ENCODE results near the gene SPATA6.
"Not testable (repeated sequence)": the region's sequence is repeated elsewhere in the genome, so short reads cannot be mapped to it uniquely, and the experiment has no call there.

SPATA6 gene

DNA sequence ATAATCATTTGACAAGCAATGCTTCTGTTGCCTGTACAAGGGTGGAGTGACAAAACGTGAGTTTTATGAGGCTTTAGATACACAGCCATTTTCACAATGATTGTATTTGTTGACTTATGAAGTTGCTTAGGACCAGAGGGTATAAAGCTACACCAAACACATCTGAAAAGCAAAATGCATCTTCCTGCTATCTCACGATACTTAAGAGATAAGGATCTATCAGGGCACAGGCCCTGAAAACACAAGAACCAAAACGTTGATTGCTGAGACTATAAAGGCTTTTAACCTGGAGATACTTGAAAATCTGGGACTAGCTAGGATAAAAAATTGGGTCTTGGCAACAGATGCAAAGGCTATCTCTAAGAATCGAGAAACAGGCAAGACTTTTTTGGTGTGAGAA, 133.7 kb downstream of the SPATA6 start:
- DNase-seq: no peak

DNA sequence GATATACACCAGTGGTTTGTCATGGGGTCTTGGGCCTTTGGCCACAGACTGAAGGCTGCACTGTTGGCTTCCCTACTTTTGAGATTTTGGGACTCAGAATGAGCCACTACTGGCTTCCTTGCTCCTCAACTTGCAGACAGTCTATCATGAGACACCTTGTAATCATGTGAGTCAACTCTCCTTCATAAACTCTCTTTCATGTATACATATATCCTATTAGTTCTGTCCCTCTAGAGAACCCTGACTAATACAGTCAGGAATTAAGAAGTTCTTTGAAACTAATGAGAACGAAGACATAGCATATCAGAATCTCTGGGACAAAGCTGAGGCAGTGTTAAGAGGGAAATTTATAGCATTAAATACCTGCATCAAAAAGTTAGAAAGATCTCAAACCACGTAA, 138.7 kb downstream of the SPATA6 start:
- no peak for DNase-seq

DNA sequence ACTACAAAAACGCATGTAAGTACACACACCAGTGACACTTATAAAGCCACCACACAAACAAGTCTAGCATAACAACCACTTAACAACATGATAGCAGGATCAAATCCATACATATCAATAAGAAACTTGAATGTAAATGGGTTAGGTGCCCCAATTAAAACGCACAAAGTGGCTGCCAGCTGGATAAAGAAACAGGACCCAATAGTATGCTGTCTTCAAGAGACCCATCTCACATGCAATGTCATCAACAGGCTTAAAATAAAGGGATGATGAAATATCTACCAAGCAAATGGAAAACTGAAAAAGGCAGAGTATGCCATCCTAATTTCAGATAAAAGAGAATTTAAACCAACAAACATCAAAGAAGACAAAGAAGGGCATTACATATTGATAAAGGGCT, 139.9 kb downstream of the SPATA6 start:
- DNase-seq: no peak

DNA sequence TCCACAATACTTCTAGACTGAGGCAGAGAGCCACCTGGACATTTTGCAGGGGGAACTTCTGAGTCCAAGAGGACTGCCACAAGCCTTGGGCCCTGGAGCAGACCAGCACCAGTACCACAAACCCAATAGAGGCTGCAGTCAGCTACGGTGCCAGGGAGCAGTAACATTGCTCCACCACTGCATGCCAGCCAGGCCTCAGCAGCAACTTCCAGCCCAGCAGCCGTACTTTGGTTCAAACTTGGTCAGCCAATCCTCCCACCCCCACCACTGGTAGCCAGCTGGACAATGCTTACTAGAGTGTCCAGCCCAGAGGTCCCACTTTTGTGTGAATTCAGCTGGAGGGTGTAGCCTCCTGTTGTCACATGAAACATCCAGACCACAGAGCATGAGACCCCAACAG, 142.1 kb downstream of the SPATA6 start:
- DNase-seq: no peak

DNA sequence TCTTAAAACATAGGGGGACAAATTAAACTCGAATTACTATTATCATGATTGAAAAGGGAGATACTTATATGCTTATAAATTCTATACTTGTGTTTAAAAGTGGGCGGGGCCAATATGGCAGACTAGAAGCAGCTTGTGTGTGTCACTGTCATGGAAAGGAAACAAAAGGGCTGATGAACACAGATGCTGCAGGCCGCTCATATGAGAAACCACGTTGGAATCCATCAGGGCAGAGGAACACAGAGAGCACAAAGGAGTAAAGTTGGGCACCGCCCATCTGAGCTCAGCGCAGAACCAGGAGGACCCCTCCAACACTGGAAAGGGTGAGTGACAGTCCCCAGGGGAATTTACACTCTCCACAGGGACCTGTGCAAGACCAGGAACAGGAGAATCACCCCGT, 142.5 kb downstream of the SPATA6 start:
- no peak for DNase-seq

DNA sequence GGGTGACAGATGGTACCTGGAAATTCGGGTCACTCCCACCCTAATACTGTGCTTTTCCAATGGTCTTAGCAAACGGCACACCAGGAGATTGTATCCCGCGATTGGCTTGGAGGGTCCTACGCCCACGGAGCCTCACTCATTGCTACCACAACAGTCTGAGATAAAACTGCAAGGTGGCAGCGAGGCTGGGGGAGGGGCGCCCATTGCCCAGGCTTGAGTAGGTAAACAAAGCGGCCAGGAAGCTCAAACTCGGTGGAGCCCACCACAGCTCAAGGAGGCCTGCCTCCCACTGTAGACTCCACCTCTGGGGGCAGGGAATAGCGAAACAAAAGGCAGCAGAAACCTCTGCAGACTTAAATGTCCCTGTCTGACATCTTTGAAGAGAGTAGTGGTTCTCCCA, 160.2 kb downstream of the SPATA6 start:
- not testable (repeated sequence) for DNase-seq

DNA sequence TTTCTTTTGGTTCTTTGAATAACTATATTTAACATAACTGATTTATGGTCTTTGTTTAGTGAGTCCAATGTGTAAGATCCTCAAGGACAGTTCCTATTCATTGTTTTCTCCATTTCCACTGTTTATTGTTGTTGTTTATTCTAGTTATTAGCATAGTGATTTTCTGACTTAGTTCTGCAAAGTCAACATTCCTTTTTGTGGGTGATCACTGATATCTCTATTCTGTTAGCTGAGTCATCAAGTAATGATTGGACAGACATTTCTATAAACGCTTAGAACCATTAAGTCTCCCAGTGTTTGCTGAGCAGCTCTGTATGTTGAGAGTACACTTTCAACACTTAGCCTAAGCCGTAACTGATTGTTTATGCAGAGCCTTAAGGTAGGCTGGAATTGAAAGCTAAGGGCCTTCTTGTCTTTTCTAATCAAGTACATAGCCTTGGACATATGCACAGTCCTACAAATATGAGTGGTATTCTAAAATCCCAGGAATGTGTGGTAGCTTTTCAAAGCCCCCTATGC, 162.4 kb downstream of the SPATA6 start:
- no peak for DNase-seq

DNA sequence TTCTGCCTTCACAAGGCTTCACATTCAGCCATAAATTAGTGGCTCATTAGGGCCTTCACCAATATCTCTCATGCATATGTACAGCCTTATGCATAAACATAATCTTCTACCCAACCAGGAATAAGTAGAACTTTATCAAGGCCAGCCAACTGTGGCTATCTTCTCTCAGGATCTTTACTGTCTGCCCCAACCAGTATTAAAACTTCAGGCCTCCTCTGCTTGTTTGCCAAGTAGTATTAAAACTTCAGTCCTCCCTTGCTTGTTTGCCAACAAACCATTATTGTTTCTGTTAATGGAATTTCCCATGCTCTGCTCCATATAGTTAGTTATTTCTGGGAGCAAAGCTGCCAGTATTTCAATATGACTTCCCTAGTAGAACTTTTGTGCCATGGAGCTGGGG, 169.4 kb downstream of the SPATA6 start:
- no peak for DNase-seq

DNA sequence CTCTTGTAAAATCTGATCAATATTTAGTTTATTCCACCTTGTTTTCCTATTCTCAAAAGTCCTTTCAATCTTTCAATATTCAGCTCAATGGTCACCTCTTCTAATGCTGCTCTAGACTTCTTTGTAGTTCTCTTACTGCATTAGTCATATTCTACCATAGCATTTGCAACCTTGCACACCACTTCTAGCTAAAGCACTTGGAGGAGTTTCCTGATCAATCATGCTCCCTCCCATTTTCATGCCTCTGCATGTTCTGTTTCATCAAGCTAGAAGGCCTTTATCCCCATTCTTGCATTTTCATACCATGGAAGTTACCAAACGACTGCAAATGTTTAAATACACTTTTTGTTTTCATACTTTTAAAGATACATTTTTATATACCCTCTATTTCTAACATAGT, 177.3 kb downstream of the SPATA6 start:
- DNase-seq: no peak

DNA sequence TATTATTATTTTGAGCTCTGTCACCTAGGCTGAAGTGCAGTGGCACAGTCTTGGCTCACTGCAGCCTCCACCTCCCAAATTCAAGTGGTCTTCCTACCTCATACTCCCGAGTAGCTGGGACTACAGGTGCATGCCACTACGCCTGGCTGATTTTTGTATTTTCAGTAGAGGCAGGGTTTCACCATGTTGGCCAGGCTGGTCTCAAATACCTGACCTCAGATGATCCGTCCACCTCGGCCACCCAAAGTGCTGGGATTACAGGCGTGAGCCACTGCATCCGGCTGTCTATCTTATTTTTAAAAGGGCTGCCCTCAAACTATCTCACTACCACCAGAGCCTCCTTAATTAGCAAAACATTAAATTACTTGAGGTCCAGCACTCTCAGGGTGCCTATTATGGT, 177.9 kb downstream of the SPATA6 start:
- not testable (repeated sequence) for DNase-seq

DNA sequence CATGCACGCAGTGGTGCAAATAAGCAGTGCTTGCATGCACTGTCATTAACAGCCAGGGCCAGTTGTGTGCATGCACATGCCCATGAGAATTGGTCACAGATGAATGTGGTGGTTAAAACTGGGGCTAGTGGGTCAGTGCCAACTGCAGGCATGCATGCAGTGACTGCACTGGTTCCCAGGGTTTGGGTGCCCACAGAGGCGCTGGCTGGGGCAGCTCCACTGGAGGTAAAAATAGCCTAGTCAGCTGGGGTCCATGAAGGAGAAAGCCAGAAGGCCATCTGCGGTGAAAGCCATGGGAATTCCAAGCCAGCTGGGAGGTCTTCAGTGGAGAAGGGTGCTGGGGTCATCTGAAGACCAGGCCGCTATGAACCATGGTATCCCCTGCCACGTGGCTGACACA, 179.3 kb downstream of the SPATA6 start:
- DNase-seq: no peak

DNA sequence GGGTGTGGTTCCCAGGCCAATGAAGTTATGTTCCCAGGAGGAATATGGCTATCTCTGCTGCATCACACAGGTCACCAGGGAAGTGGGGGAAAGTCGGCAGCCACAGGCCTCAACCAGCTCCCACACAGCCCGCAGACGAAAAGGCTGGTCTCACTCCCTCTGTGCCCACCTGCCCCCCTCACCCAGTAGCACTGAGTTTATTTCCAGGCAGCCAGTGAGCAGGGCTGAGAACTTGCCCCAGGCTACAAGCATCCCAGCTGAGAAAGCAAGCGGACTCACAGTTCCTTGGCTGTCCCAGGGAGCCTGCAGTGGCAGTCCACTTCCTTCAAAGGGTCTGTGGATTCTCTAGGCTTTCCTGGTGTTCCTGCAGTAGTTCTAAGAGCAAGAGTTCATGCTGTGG, 180.6 kb downstream of the SPATA6 start:
- no peak for DNase-seq

DNA sequence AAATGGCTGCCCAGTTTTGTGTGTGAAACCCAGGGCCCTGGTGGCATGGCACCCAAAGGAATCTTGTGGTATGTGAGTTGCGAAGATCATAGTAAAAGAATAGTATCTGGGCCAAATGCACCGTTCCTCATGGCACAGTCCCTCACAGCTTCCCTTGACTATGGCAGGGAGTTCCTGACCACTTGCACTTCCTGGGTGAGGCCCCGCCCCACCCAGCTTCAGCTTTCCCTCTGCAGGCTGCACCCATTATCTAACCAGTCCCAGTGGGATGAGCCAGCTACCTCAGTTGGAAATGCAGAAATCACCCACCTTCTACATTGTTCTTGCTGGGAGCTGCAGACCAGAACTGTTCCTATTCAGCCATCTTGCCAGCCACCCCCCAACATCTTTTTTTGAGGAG, 186.5 kb downstream of the SPATA6 start:
- DNase-seq: no peak

DNA sequence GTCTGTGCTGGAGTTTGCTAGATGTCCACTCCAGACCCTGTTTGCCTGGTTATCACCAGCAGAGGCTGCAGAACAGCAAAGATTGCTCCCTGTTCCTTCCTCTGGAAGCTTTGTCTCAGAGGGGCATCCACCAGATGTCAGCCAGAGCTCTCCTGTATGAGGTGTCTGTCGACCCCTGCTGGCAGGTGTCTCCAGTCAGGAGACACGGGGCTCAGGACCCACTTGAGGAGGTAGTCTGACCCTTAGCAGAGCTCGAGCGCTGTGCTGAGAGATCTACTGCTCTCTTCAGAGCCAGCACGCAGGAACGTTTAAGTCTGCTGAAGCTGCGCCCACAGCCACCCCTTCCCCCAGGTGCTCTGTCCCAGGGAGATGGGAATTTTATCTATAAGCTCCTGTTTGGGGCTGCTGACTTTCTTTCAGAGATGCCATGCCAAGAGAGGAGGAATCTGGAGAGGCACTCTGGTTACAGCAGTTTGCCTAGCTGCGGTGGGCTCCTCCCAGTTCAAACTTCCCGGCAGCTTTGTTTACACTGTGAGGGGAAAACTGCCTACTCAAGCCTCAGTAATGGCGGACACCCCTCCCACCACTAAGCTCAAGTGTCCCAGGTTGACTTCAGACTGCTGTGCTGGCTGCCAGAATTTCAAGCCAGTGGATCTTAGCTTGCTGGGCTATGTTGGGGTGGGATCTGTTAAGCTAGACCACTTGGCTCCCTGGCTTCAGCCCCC, 187.1 kb downstream of the SPATA6 start:
- not testable (repeated sequence) for DNase-seq

DNA sequence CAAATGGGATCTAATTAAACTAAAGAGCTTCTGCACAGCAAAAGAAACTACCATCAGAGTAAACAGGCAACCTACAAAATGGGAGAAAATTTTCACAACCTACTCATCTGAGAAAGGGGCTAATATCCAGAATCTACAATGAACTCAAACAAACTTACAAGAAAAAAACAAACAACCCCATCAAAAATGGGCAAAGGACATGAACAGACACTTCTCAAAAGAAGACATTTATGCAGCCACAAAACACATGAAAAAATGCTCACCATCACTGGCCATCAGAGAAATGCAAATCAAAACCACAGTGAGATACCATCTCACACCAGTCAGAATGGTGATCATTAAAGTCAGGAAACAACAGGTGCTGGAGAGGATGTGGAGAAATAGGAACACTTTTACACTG, 189.7 kb downstream of the SPATA6 start:
- not testable (repeated sequence) for DNase-seq

DNA sequence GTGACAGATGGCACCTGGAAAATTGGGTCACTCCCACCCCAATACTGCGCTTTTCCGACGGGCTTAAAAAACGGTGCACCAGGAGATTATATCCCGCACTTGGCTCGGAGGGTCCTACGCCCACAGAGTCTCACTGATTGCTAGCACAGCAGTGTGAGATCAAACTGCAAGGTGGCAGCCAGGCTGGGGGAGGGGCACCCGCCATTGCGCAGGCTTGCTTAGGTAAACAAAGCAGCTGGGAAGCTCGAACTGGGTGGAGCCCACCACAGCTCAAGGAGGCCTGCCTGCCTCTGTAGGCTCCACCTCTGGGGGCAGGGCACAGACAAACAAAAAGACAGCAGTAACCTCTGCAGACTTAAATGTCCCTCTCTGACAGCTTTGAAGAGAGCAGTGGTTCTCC, 194.6 kb downstream of the SPATA6 start:
- not testable (repeated sequence) for DNase-seq

DNA sequence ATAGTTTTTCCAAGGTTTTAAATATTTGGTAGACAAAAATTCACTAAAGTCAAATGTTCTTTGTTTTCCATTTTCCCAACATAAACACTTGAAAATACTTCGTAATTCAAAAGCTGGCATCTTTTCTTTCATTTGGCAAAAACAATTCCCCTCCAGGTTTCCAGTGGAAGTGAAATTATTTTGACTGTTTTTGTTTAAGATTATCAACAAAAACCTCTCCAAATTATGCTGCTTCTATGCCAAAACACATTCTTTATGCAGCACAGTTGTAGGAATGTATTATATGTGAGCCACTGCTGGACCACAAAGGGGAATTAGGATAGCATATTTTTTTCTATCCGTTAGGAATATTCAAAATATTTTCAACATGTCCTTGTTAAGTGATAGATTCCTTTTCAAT, 205.4 kb downstream of the SPATA6 start:
- no peak for DNase-seq

DNA sequence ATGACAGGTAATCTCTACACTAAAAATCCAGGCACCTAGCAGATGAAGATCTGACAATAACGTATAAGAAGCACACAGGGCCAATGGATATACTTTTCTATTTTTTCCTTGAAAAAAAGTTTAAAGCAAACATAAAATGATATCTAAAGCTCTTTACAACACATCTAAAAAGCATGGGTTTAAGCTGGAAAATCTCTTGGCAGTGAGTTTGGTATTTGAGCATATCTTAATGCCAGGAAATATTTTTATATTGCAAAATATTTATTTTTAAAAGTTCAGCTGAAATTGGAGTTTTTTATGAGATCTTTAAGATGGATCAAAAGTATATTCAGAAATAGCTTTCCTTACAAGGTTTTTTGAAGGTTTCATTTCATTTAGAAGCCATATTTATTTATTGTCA, 209.0 kb downstream of the SPATA6 start:
- no peak for DNase-seq

DNA sequence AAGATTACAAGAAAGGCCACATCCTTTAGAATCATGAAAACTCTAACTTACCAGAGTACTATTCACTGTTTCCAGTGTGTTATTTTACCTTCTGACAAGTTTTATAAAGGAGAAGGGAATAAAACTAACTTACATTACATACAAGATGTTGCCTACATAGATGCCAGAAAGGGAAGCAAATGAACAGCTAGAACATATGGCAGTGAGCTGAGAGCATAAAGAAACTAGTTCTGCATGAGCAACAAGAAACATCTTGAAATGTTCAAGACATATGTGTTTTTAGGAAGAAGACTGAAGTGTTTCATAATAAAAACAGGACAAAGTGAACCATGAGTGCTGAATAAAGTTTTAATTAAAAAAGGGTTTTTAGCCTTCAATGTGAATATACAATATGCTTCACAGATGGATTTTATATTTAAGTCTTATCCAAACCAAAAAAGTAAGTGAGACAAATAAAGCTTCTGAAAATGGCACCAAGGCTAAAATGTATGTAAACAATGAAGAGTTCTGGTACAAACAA, 210.1 kb downstream of the SPATA6 start:
- no peak for DNase-seq

DNA sequence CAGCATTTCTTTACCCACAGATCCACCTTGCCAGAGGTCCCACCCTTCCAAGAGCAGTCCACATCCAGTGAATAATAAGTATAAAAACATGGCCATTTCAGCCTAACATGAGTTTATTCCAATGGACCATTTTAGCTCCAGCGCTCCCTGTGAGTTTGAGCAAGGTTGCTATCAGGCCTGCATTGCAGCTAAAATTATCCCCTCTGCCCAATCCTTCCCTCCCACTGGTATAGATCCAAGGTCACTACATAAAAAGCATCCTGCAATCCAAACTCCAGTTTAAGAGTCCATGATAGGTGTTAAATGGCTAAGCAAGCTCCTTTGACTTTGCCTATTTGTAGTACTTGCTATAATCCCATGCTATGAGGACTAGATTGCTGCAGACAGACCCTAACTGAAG, 213.9 kb downstream of the SPATA6 start:
- no peak for DNase-seq

DNA sequence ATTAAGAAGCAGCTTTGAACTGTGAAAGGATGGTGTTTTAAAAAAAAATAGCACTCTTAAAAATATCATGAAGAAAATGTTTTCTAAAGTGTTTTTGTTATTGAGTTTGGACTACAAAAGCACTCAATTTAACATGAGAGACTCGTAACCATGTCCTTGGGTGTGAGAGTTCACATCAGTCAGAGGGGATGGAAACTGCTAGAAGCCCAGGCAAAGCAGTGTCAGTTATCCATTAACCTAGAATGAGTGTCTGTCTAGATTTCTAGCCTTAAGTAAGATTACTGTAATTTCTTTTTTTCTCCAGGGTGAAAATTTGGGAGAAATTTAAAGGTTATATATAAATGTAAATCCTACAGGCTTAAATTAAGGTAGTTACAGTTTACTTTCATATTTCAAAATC, 217.8 kb downstream of the SPATA6 start:
- DNase-seq: no peak

DNA sequence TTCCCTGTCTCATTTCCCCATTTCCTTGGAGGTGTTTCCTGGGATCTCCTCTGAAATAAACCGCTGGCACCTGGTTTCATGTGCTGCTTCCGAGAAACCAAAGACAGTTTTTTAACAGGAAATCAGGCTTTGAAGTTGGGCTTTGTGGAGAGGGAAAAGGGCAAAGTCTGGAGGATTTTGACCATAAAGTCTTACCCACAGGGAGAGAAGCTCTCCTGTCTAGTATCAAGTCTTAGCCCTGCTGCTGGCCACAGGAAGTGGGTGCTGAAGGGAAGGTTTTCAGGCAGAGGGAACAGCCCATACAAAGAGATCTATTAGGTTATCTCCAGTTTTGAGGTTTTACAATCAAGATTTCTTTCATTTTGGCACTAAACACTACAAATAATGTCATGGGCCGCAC, 220.2 kb downstream of the SPATA6 start:
- DNase-seq: no peak

DNA sequence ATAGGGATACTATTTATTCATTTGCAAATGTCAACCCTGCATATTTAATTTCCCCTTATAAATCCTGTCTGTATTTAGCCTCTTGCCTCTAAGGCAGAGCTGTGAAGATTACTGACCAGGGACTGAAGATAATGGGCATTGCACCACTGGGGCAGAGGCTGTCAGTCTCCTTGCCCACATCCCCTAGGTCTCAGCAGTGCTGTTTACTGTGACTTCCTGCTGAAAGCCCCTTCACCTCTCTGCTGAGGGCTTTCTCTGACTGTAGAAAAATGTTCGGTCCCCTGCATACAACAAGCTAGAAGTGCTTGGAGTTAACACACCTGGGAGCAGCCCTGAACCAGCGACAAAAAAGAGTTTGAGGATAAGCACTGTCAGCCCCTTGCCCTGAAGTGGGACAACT, 220.7 kb downstream of the SPATA6 start:
- no peak for DNase-seq

DNA sequence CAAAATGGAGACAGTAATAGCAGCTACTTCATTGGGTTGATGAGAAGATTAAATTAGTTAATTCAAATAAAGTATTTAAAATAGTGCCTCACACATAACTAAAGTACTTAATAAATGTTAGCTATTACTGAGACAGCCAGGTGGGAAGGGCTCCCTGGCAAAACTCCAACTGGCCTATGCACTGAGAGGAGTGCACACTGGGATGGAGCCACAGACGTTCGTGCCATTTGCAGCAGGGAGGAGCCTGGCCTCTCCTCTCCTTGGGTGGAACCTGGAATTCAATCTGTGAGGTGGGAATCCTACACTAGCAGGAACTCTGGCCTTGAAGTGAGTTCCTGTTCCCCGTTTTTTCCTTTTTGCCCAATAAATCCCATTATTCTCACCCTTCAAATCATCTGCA, 221.4 kb downstream of the SPATA6 start:
- no peak for DNase-seq

DNA sequence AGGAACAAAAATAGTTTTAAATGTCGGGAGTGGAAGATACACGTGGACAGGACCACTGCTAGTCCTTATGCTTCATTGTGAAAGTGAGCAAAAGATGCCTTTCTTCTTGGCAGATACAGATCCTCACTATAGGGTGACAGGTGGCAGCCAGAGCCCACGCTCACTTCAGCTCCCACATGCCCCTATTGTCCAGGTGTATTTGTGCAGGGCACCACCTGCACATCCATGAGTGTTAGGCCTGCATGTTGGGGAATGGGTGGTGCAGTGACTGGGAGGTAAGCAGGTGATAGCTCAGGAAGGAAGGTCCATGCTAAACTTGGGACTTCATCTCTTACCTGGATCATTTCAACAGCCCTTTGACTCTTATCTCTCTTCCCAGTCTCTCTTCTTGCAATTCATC, 222.1 kb downstream of the SPATA6 start:
- no peak for DNase-seq

Measured in activated T-cell treated with anti-CD3 and anti-CD28 coated beads, Interleukin-2, amount 50 U/mL, for 48 hours (primary cell).